Left ventricle myocardium inferior (tissue), 1 donor: ENCODE results near the gene PIGV. TPM values are rescaled to one million over a fixed set of nuclear protein-coding genes. Genes with fewer than 3 reads are reported as not detected.
A peak's percentile ranks its signal among the peaks of the same experiment; 100 is the strongest.

ENCODE experiments used
- DNase-seq: peaks from one replicate; pipeline ENCODE4 v3.0.0-alpha.2; 2020
- H3K27ac ChIP-seq: fragments of 200-600 bp; replicated peaks from 2 replicates; pipeline ENCODE4 v1.8.0; 2021
- H3K27me3 ChIP-seq: fragments of 200-600 bp; 2 replicates; pipeline ENCODE4 v1.8.0; 2021; ENCODE audit warnings: low read depth
- H3K36me3 ChIP-seq: fragments of 200-600 bp; 2 replicates; pipeline ENCODE4 v1.8.0; 2021
- H3K4me1 ChIP-seq: fragments of 200-600 bp; 2 replicates; pipeline ENCODE4 v1.8.0; 2021
- H3K4me3 ChIP-seq: fragments of 200-600 bp; 2 replicates; pipeline ENCODE4 v1.8.0; 2021; ENCODE audit warnings: mild to moderate bottlenecking, moderate library complexity
- H3K9me3 ChIP-seq: fragments of 200-600 bp; replicated peaks from 2 replicates; pipeline ENCODE4 v1.8.0; 2021
- CTCF ChIP-seq: fragments of 200-600 bp; IDR thresholded peaks from 2 replicates; pipeline ENCODE4 v1.8.0; 2021; ENCODE audit warnings: antibody characterized with exemption, mild to moderate bottlenecking, borderline replicate concordance
- intact Hi-C: fragments of 100-400 bp; cut with micrococcal nuclease; formaldehyde crosslinking; loops from one replicate; pipeline ENCODE4 v1.11.0; 2022
- total RNA-seq: library from RNA; stranded (reverse); fragmentation: NEBNext Ultra II Directional; extraction: Animal tissue kit (Norgen Biotek cat#: 25700); gene quantifications from one replicate; pipeline ENCODE4 v1.2.1, GENCODE V29; 2021
- donor health status: DM: no; HTN: yes; CAD: no; lungs with severe emphysema.

The PIGV gene
- total RNA-seq, 1 donor from 2014 or later, result 5.6 TPM

GRCh38 chr1:26744075-26744959 lies 43.4 kb upstream of the PIGV start:
- peaks cover 100% of the 10 kb centered on the region for H3K4me1 ChIP-seq
- H3K27me3 ChIP-seq, result no peaks in the 10 kb centered on the region
- peak overlapping the region; percentile 32 for H3K4me3 ChIP-seq
- peaks cover 43% of the 10 kb centered on the region for H3K36me3 ChIP-seq
- TF ChIP-seq CTCF, result no peak
- peak; percentile 76 for DNase-seq
- peak overlapping the region; percentile 91 for H3K27ac ChIP-seq
- no peaks in the 10 kb centered on the region for H3K9me3 ChIP-seq
- intact Hi-C loops, result no loop called here

GRCh38 chr1:26745191-26745590 lies 42.6 kb upstream of the PIGV start:
- H3K27ac ChIP-seq, result peak overlapping the region; percentile 91
- DNase-seq, result no peak
- H3K9me3 ChIP-seq, result no peaks in the 10 kb centered on the region
- intact Hi-C loops, result no loop called here
- no peak for TF ChIP-seq CTCF
- H3K4me1 ChIP-seq, result peaks cover 100% of the 10 kb centered on the region
- H3K4me3 ChIP-seq, result peak overlapping the region; percentile 32
- H3K27me3 ChIP-seq, result no peaks in the 10 kb centered on the region
- H3K36me3 ChIP-seq, result peaks cover 38% of the 10 kb centered on the region

- no peak for TF ChIP-seq CTCF
- peaks cover 100% of the 10 kb centered on the region for H3K4me1 ChIP-seq
- intact Hi-C loops, result no loop called here
- no peak overlapping the region for H3K4me3 ChIP-seq
- H3K27ac ChIP-seq, result peak overlapping the region; percentile 91
- no peaks in the 10 kb centered on the region for H3K9me3 ChIP-seq
- H3K27me3 ChIP-seq, result no peaks in the 10 kb centered on the region
- H3K36me3 ChIP-seq, result peaks cover 31% of the 10 kb centered on the region
- no peak for DNase-seq
These were observed 40.7 kb upstream of the PIGV start for GRCh38 chr1:26747048-26747447.

- H3K36me3 ChIP-seq, result peaks cover 21% of the 10 kb centered on the region
- no peak for DNase-seq
- peaks cover 100% of the 10 kb centered on the region for H3K4me1 ChIP-seq
- intact Hi-C loops, result no loop called here
- no peak overlapping the region for H3K4me3 ChIP-seq
- TF ChIP-seq CTCF, result no peak
- H3K27me3 ChIP-seq, result no peaks in the 10 kb centered on the region
- H3K9me3 ChIP-seq, result no peaks in the 10 kb centered on the region
- H3K27ac ChIP-seq, result peak overlapping the region; percentile 91
These were observed 39.4 kb upstream of the PIGV start for GRCh38 chr1:26748351-26748750.

GRCh38 chr1:26749458-26749857 lies 38.3 kb upstream of the PIGV start:
- Histone ChIP-seq H3K9me3 (no peaks in the 10 kb centered on the region), H3K27me3 (no peaks in the 10 kb centered on the region), H3K36me3 (peaks cover 21% of the 10 kb centered on the region), H3K4me3 (no peak overlapping the region), H3K4me1 (peaks cover 100% of the 10 kb centered on the region), H3K27ac (no peak overlapping the region)
- intact Hi-C loops, result no loop called here
- TF ChIP-seq CTCF, result no peak
- no peak for DNase-seq
